Chondrocyte (in vitro differentiated cells): Measurements from ENCODE around the gene PIGS. TPM values are rescaled to one million over a fixed set of nuclear protein-coding genes. Genes with fewer than 3 reads are reported as not detected.
"Not testable (repeated sequence)": the region's sequence is repeated elsewhere in the genome, so short reads cannot be mapped to it uniquely, and the experiment has no call there.

Source experiments
- DNase-seq: peaks from one replicate; pipeline ENCODE4 v3.0.0; 2021; ENCODE audit warnings: mixed read lengths, low spot score
- H3K27ac Mint-ChIP-seq: one replicate; pipeline ENCODE4 v1.8.0; 2021; ENCODE audit warnings: mild to moderate bottlenecking, moderate library complexity, mixed read lengths; ENCODE audit not compliant: unreplicated experiment
- H3K27me3 Mint-ChIP-seq: 2 replicates; pipeline ENCODE4 v1.8.0; 2021; ENCODE audit warnings: low read depth, mixed read lengths
- H3K36me3 Mint-ChIP-seq: 2 replicates; pipeline ENCODE4 v1.8.0; 2021; ENCODE audit warnings: low read depth, mixed read lengths
- H3K4me1 Mint-ChIP-seq: 2 replicates; pipeline ENCODE4 v1.8.0; 2021; ENCODE audit warnings: low read depth, mild to moderate bottlenecking, mixed read lengths
- H3K4me3 Mint-ChIP-seq: one replicate; pipeline ENCODE4 v1.8.0; 2021; ENCODE audit warnings: mild to moderate bottlenecking, moderate library complexity, mixed read lengths; ENCODE audit not compliant: unreplicated experiment
- H3K9me3 Mint-ChIP-seq: 2 replicates; pipeline ENCODE4 v1.8.0; 2021; ENCODE audit warnings: low read depth, mixed read lengths
- CTCF ChIP-seq: fragments of 200-600 bp; sonication (generic); IDR thresholded peaks from 2 replicates; pipeline ENCODE4 v1.5.0; 2021; ENCODE audit warnings: antibody characterized with exemption, mild to moderate bottlenecking, moderate library complexity
- total RNA-seq: library from RNA; stranded (reverse); gene quantifications from 3 replicates; pipeline ENCODE4 v1.2.1, GENCODE V29; 2021

The PIGS gene
- total RNA-seq, 1 donor from 2014 or later, result 62.9 TPM

- no peaks in the 10 kb centered on the region for H3K9me3 Mint-ChIP-seq
- peaks cover 2% of the 10 kb centered on the region for H3K36me3 Mint-ChIP-seq
- TF ChIP-seq CTCF, result no peak
- H3K27me3 Mint-ChIP-seq, result no peaks in the 10 kb centered on the region
- no peaks in the 10 kb centered on the region for H3K4me1 Mint-ChIP-seq
- H3K27ac Mint-ChIP-seq, result no peak overlapping the region
- DNase-seq, result peak; percentile 58
- H3K4me3 Mint-ChIP-seq, result no peak overlapping the region
These were observed 7.2 kb upstream of the PIGS start for GRCh38 chr17:28578246-28579195.

DNA sequence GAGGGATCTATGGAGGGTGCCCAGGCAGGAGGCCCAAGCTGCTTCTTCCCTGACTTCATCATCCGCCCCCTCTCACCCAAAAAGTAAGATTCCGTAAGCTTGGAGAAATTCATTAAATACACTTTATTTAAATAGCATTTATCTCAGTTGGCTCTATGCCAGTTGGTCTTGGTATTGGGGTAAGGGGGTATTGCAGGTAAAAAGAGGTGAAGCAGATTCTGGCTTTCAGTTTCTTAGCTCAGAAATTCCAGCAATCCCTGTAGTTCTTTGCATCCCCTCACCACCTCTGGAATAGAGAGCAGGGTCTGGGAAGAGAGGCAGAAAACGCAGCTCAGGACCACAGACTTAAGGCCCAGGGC, 6.1 kb upstream of the PIGS start:
- H3K4me1 Mint-ChIP-seq, result peaks cover 6% of the 10 kb centered on the region
- H3K36me3 Mint-ChIP-seq, result peaks cover 2% of the 10 kb centered on the region
- H3K9me3 Mint-ChIP-seq, result no peaks in the 10 kb centered on the region
- no peak overlapping the region for H3K4me3 Mint-ChIP-seq
- no peak for TF ChIP-seq CTCF
- no peak for DNase-seq
- no peaks in the 10 kb centered on the region for H3K27me3 Mint-ChIP-seq
- H3K27ac Mint-ChIP-seq, result no peak overlapping the region

DNA sequence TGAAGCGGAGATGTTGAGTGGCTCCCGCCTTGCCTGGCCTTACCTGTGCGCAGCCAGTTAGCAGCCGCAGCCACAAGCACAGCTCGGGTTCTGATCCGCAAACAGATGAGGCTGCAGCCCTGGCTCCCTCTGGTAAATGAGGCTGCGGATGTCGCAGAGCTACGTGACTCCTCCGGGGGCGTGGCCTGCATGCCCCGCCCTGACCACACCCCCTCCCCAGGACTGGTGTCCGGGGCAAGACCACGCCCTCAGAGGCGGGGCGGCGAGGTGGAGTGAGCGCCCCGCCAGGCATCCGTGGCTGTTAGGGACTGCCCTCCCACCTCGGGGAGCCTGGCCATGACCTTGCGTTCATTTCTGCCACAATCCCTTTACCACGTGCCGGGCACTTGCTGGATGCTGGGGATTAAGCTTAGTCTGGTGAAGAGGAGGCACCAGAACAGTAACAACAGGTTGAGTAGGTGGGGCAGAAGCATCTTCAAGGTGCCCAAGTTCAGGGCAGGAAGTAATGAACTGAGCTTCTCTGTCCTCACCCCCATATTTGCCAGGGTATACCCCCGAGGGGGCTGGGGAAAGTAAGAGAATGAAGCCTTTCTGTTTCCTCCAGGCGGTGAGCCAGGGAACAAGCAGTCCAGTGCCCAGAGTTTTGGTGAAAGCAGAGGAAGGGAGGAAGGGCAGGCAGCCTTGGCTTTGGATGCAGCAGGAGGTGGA, 5.6 kb upstream of the PIGS start, which contains the start of gene ALDOC:
TSS of gene ALDOC (minus strand) at position 138 of the 708 bp plus-strand sequence. CDS start 1,363 bp downstream, outside the sequence.
- H3K4me3 Mint-ChIP-seq, result peak within 1 kb of the TSS; percentile 52
- peak; percentile 91 for DNase-seq
- no peak within 1 kb of the TSS for H3K27ac Mint-ChIP-seq
- H3K9me3 Mint-ChIP-seq, result no peaks in the 10 kb centered on the region
- H3K27me3 Mint-ChIP-seq, result no peaks in the 10 kb centered on the region
- H3K4me1 Mint-ChIP-seq, result peaks cover 10% of the 10 kb centered on the region
- no peak for TF ChIP-seq CTCF
- peaks cover 2% of the 10 kb centered on the region for H3K36me3 Mint-ChIP-seq

DNA sequence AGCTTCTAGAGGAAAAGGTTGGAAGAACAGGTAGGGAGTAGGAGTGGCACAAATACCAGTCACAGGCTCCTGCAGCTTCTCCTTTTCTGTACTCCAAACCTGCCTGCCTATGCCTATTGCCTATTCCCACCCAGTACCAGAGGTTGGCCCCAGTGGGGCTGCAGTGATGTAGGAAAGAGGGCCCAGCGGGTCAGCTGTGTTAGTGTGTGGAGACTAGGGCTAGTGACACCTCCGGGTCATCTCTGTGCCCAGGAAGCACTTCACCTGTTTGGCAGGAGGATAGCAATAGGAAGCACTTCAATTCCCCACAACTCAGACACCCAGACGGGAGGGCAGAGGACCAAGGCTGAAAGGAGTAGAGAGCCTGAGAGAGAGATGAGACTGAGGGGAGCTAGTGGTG, 4.7 kb upstream of the PIGS start:
- not testable (repeated sequence) for H3K36me3 Mint-ChIP-seq, H3K27me3 Mint-ChIP-seq, H3K27ac Mint-ChIP-seq, H3K9me3 Mint-ChIP-seq
- peak; percentile 38 for DNase-seq
- Mint-ChIP-seq H3K4me1 (peaks cover 14% of the 10 kb centered on the region), H3K4me3 (peak overlapping the region; percentile 52)

DNA sequence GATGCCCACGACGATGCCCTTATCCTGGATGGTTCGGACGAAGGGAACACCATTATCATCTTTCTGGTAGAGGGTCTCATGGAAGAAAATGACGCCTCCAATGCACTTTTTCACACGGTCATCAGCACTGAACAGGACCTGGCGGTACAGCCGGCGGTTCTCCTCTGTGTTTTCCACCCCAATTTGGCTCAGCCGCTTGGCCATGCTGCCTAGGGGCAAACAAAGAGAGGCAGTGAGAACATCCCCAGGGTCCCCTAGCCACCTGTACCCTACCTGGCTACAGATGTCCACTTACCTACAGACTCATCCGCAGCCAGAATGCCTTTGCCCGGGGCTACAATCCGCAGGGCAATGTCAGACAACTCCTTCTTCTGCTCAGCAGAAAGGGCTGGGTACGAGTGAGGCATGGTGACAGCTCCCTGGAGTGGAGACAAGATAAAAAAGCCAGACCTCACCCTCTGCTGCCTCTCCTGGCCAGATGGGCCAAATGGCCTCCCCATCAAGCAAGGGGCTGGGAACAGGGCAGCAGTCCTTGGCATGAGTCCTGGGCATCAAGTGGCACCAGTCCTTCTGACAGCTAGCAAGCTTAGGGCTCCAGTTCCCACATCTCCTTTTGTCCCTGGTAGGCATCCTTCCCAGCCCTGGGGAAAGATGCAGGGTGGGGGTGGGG, 3.9 kb upstream of the PIGS start:
- peaks cover 20% of the 10 kb centered on the region for H3K4me1 Mint-ChIP-seq
- peaks cover 2% of the 10 kb centered on the region for H3K36me3 Mint-ChIP-seq
- no peaks in the 10 kb centered on the region for H3K27me3 Mint-ChIP-seq
- H3K27ac Mint-ChIP-seq, result no peak overlapping the region
- H3K9me3 Mint-ChIP-seq, result no peaks in the 10 kb centered on the region
- no peak for TF ChIP-seq CTCF
- H3K4me3 Mint-ChIP-seq, result no peak overlapping the region
- peak; percentile 36 for DNase-seq
